ENCODE results near the gene IQGAP1.
"Not testable (repeated sequence)": the region's sequence is repeated elsewhere in the genome, so short reads cannot be mapped to it uniquely, and the experiment has no call there.

IQGAP1 gene

DNA sequence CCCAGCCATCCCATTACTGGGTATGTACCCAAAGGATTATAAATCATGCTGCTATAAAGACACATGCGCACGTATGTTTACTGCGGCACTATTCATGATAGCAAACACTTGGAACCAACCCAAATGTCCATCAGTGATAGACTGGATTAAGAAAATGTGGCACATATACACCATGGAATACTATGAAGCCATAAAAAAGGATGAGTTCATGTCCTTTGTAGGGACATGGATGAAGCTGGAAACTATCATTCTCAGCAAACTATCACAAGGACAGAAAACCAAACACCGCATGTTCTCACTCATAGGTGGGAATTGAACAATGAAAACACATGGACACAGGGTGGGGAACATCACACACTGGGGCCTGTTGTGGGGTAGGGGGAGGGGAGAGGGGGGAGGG is 22.3 kb downstream of the IQGAP1 start:
- not testable (repeated sequence) for DNase-seq (ENCODE audit: low read depth in 2 of 2)

DNA sequence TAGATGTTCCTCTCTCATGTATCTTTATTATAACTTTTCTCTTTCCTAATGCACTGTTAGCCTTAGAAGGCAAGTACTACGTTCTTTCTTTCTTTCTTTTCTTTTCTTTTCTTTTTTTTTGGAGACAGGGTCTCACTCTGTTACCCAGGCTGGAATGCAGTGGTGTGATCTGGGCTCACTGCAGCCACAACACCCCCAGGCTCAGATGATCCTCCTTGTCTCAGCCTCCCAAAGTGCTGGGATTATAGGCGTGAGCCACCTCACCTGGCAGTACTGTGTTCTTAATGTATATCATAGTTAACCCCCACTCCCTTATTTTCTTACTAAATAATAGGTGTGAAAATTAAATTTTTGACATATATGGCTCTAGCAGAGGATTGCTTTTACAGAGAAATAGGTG is 23.1 kb downstream of the IQGAP1 start:
- no peak for DNase-seq (ENCODE audit: low read depth in 2 of 2)

GRCh38 chr15:90412356-90413194 is 24.5 kb downstream of the IQGAP1 start:
- DNase-seq (ENCODE audit: low read depth in 2 of 2) = no peak

GRCh38 chr15:90413411-90414379 is 25.7 kb downstream of the IQGAP1 start:
- DNase-seq (ENCODE audit: low read depth in 2 of 2) = no peak

- peak; percentile 23 to 25 for DNase-seq (ENCODE audit: low read depth in 2 of 2)
Measured at GRCh38 chr15:90414408-90415028, 26.5 kb downstream of the IQGAP1 start.

- not testable (repeated sequence) for DNase-seq (ENCODE audit: low read depth in 2 of 2)
Measured at GRCh38 chr15:90416052-90416451, 28.0 kb downstream of the IQGAP1 start.

DNA sequence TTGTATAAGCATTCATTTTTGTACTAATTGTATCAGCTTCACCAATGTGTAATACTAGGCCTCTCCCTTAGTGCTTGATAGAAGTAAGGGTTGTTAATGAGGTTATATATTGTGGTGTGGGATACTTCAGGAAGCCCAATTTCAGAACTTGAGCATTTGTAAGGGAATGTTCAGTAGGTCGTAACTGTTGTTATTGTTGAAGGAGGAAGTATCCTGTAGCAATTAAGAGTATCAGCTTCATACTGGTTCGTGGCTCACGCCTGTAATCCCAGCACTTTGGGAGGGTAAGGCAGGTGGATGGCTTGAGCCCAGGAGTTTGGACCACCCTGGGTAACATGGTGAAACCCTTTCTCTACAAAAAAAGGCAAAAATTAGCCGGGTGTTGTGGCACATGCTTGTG is 30.6 kb downstream of the IQGAP1 start:
- no peak for DNase-seq (ENCODE audit: low read depth in 2 of 2)

DNA sequence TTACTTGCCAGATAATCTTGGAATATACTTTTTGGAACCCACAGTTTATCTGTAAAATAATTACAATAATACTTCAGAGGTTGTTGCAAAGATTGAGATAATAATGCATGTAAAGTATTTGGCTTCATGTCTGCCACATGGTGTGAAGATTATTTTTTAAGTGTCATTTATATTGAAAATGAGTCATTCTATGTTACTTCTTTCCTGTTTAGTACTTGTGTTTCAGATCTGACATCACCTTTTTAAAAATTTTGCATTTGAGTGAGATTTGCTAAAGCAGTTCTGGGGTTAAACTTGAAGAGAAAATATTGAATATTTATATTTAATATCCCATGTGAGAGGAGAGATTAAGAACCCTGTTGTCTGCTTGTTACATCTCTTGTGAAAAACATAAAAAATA is 31.2 kb downstream of the IQGAP1 start:
- no peak for DNase-seq (ENCODE audit: low read depth in 2 of 2)

GRCh38 chr15:90419738-90420406 is 31.8 kb downstream of the IQGAP1 start:
- DNase-seq (ENCODE audit: low read depth in 2 of 2) = peak in 1 of 2 donors; percentile 28

DNA sequence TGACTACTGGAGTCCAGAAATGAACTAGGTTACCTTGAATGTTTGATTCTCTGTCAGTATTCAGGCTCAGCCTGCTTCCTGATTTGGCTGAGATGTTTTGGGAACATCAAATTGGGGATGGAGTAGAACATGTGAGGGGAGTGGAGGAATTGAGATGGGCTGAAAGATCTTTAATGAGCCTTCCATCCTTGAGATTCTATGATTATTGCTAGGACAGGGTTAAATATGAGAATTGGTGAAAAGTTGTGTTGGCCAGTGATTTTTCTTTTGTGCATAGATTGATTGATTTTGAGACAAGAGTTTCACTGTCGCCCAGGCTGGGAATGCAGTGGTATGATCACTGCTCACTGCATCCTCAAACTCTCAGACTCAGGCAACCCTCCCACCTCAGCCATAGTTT is 32.4 kb downstream of the IQGAP1 start:
- DNase-seq (ENCODE audit: low read depth in 2 of 2) = no peak

DNA sequence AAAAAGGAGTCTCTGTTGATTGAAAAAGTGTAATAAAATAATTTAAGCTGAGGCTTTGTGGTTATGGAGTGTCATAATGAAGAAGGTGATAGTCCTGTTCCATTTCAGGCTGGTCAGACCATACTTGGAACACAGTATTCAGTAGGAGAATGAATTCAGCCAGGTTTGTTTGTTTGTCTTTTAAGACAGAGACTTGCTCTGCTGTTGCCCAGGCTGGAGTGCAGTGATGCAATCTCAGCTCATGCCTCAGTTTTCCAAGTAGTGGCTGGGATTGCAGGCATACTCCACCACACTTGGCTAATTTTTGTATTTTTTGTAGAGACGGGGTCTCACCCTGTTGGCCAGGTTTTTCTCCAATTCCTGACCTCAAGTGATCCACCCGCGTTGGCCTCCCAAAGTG is 33.5 kb downstream of the IQGAP1 start:
- no peak for DNase-seq (ENCODE audit: low read depth in 2 of 2)

DNA sequence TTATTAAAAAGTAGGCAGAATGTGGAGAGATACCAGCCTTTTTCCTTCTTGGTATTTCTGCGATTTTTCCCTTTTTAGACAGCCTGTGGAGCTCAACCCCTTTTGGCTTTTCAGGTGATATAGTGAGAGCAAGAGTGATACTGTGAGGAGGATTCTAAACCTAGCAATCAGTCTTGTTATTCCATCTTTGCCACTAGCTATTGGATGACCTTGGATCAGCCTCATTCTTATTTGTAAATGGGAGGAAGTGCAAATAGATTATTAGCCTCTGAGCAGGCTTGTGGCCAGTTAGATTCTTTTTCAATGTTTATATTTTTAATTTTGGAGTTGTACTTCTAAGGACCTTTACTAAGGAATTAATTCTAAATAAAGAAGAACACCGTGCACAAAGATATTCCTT is 34.0 kb downstream of the IQGAP1 start:
- no peak for DNase-seq (ENCODE audit: low read depth in 2 of 2)

GRCh38 chr15:90422936-90423335 is 34.9 kb downstream of the IQGAP1 start:
- no peak for DNase-seq (ENCODE audit: low read depth in 2 of 2)

DNA sequence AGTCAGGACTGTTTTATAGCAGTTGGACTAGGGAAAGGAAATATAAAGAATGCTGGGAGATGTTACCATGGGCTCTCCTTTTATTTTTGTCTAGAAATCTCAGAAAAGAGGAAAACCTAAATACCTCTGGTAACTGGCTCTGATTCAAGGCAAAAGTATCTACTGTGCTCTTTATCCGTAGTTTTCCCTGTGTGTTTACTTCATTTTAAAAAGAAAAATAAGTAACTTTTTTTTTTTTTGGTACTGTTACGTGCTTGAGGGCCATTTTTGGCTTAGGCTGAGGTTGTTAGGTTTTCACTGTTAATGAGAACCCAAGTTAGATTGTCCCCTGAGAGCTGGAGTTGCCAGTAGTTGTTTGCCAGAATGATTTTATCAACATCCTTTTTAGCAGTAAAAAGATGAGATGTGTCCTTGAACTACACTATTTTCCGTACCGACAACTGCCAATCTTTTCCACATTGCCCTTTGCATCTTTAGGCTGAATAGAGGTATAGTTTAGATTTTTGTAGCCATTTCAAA is 35.8 kb downstream of the IQGAP1 start:
- no peak for DNase-seq (ENCODE audit: low read depth in 2 of 2)

GRCh38 chr15:90425726-90426346 is 37.8 kb downstream of the IQGAP1 start:
- DNase-seq (ENCODE audit: low read depth in 2 of 2) = no peak

- no peak for DNase-seq (ENCODE audit: low read depth in 2 of 2)
Measured at GRCh38 chr15:90427185-90427584, 39.1 kb downstream of the IQGAP1 start.

DNA sequence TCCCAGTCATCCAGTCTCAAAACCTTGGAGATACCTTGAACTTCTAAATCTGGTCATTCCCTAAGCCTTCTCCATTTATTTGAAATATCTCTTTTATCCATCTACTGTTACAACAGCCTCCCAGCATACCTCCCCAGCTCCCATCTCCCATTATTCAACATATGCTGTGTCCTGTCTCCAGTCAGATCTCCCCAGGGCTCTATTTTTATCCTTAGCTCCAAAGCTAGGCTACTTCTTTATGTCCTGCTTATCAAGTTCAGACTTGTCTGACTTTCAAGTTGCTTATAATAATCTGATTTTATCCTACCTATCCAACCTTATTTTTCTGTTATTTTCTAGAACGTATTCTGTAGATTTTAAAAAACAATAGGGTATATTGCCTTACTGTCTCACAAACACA is 44.2 kb downstream of the IQGAP1 start:
- DNase-seq (ENCODE audit: low read depth in 2 of 2) = no peak

- no peak for DNase-seq (ENCODE audit: low read depth in 2 of 2)
Measured at GRCh38 chr15:90435652-90436337, 47.8 kb downstream of the IQGAP1 start.

DNA sequence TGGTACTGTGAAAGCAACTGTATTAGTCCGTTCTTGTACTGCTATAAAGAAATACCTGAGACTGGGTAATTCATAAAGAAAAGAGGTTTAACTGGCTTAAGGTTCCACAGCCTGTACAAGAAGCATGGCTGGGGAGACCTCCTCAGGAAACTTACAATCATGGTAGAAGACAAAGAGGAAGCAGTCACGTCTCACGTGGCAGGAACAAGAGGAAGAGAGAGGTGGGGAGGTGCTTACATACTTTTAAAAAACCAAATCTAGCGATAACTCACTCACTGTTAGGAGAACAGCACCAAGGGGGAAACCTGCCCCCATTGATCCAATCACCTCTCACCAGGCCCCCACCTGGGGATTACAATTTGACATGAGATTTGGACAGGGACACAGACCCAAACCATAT is 48.9 kb downstream of the IQGAP1 start:
- no peak for DNase-seq (ENCODE audit: low read depth in 2 of 2)

GRCh38 chr15:90437516-90437915 is 49.5 kb downstream of the IQGAP1 start:
- DNase-seq (ENCODE audit: low read depth in 2 of 2) = no peak
